ENCODE data around the gene CDK6.

Gene CDK6

DNA sequence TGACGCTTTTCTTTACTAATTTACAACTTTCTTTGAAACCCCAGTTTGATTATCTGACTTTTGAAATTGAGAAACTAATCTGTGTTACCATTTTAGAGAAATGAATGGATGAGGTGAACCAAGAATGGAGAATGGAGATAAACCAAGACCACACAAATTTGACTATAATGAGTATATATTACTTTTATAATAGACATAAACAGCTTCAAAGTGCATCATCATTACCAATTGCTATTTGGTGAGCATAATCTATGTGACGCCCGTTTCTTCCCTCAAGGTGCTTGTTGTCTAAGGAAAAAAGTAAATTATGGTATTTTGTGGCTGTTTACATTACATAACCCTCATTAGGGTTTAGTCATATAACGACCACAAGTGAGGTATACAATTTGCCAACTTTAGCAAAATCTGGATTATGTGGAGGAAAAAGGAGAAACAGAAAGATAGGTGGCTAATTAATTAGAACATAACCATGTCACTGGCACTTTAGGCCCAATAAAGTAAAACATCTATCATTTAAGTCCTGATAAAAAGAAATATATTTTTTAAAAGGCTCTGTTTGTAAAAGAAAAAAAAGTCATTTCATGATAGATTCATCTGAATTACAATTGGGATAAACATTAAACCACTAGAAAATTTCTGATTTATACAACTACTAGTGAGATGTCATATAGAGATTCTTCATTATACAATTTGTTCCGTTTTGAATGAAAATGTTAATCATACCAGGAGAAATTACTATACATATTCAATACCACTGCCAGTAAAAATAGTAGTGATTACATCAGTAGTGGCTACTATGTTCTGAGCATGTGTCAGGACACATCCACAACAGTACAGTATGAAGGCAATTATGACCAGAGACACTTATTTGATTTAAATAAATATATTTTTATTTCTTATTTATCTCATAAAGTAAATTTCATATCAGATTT lies 128.0 kb downstream of the CDK6 start:
- DNase-seq (ENCODE audit: low read depth, low spot score): no peak

DNA sequence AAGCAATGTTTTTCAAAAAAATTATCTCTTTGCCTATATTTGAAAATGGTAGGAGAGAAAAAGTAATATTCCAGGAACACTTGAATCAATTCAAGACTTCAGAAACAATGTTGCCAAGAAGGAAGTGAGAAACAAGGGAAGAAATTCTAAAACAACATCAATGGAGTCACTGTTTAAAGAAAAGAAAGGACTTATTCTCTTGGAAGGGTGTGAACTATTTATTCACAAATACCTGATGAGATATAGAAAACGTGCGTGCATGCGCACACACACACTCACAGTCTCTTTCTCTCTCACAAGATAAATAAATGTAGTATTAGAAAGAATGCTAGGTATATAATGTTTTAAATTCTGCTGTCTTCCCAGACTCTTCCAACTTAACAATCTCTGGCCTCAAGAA lies 128.9 kb downstream of the CDK6 start:
- DNase-seq (ENCODE audit: low read depth, low spot score): no peak

DNA sequence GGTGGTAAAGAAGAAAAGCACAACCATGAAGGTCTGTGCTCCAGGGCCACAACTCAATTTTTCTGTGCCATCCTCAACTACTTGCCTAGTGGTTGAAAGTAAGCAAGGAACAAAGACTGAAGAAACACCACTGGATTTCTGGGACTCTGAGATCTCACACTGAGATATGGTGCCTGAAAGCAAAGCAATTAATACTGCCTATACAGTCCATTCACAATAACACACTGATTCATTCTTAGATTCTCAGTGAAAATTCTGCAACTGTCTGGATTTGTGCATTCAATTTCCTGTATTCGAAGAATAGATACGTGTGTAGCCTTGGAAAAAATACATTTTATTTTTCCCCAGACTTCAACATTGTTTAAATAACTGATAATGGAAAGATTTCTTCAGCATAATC lies 129.8 kb downstream of the CDK6 start:
- no peak for DNase-seq (ENCODE audit: low read depth, low spot score)

DNA sequence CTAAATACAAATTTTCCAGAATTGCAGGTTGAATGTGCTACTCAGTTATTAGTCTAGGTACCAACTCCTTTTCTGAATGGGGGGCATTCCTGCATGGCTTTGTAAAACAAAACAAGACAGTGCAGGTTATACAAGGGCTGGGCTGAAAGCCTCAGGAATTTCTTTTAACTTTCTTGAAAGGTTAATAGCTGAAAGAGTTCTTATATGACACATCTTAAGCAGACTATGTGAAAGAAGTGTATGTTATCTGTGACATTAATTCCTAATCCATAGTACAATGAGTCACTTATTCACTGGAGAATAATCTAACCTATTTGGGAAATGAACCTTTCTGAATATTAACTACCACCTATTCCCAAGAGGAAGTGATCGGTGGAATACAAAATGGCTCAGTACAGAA lies 130.5 kb downstream of the CDK6 start:
- no peak for DNase-seq (ENCODE audit: low read depth, low spot score)

GRCh38 chr7:92704858-92705257 lies 131.5 kb downstream of the CDK6 start:
- DNase-seq (ENCODE audit: low read depth, low spot score): no peak

GRCh38 chr7:92702535-92702934 lies 133.8 kb downstream of the CDK6 start:
- DNase-seq (ENCODE audit: low read depth, low spot score): no peak

GRCh38 chr7:92699966-92700514 lies 136.3 kb downstream of the CDK6 start:
- no peak for DNase-seq (ENCODE audit: low read depth, low spot score)

DNA sequence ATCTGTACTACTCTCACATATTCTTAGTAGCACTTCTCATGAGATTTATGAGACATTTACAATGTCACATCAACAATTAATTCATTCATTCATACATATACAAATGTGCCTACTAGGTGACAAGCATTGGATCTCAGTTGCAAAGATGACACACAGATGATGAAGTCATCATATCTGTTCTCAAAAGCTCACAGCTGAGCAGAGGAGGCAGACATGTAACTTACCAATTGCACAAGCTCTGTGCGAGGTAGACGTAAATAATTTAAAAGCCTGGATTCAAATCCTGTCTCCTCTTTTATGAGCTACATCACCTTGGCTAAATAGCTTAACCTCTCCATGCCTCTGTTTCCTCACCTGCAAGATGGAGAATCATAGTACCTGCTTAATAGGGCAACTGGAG lies 136.8 kb downstream of the CDK6 start:
- no peak for DNase-seq (ENCODE audit: low read depth, low spot score)

DNA sequence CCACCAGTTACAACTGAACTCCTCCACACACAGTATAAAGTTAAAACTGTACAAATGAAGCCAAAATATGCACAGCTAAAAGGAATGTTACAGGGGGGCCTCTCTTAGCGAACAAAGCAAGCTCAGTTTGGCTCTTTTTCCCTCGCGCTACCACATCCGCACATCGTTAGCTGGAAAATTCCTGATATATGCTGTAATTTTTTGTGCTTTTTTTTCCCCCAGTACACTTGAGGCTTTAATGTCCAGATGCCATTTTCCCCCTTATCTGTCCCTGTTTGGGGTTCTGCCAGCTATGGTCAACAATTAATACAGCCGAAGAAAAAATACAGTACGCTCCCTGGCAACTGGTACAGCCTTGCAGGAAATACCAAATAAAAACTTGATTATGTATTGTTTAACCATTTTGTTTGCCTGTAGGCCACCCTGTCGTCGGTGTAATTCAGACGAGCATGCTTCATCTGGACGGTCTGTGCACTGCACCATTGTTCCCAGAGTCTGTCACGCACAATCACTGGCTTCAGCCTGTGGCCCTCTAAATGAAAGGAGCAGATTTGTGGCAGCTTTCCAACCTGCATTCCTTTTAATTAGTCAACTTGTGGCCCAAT lies 138.0 kb downstream of the CDK6 start:
- DNase-seq (ENCODE audit: low read depth, low spot score): no peak

GRCh38 chr7:92697414-92697813 lies 139.0 kb downstream of the CDK6 start:
- no peak for DNase-seq (ENCODE audit: low read depth, low spot score)

DNA sequence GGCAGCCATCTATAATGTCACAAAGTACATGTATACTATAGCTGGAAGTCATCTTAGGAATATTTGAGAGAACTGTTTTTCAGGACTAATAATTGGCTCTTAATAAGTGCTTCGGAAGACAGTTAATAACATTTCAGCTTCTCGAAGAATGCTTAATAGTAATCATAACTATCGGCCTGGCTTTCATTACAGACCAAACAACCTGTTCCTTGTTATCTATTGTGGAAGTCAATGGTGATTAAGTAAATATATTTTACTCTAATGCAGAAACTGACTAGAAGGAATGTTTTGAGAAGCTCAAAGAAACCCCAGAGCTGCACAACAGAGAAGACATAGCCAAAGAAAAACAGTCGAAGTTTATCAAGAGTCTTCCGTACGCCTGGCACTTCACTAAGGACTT lies 139.4 kb downstream of the CDK6 start:
- DNase-seq (ENCODE audit: low read depth, low spot score): no peak

GRCh38 chr7:92696584-92696983 lies 139.8 kb downstream of the CDK6 start:
- DNase-seq (ENCODE audit: low read depth, low spot score): no peak

DNA sequence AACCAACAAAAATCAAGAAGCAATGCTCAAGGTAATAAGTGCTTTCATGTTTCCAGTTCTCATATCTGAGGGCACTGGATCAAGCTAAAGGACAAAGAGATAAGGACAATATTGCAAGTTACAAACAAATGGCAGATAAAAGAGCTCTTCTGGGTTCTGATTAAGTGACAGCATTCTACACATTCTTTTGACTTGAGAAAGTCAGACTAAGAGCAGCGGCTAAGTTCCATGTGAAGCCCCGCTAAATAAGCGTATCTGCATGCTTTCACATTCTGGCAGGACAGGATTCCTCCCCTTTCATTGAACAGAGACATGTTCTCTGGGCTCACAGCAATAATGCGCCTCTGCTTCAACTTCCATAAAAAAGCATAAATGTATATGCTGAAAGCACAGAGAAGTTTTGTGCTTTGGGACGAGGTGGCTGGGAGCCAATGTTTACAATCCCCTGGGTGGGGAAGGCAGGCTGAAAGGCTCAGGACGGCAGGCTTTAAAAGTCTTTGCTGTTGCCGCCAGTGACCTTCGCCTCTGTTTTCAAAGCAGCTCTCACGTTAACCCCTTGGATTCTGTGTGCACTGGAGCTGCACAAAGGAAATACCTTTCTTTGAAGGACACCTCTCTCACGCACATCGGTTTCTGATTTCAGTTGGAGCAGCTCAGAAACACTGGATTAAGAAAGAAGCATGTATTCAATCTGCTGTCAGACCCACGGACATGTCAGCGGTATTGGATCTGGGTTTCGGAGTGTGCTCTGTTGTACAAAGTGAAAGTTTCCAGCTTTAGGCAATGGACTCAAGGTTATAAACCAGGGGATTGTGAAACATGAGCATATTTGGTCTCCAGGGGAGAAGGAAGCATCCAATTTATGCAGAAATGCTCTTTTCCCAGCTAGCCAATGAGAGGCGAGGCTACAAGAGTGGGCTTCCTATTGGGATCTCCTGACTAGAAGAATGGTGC lies 140.8 kb downstream of the CDK6 start:
- peak; percentile 89 for DNase-seq (ENCODE audit: low read depth, low spot score)

DNA sequence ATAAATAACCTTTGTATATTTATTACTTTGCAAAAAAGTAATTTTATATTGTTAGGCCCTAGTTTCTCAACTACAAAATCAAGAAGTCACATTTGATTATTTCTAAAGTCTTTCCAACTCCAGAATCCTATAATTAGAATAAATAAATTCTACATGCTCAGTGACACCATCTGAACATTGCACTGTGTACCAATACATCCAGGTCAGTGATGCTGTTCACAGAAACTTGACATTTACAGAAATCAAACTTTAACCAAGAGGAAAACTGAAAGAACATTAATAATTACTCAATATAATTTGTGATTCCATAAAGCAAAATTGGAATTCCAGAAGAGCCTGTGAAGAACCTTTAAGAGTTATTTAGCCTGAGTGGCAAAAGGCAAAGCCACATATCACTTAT lies 142.2 kb downstream of the CDK6 start:
- no peak for DNase-seq (ENCODE audit: low read depth, low spot score)

GRCh38 chr7:92693519-92693918 lies 142.9 kb downstream of the CDK6 start:
- no peak for DNase-seq (ENCODE audit: low read depth, low spot score)

DNA sequence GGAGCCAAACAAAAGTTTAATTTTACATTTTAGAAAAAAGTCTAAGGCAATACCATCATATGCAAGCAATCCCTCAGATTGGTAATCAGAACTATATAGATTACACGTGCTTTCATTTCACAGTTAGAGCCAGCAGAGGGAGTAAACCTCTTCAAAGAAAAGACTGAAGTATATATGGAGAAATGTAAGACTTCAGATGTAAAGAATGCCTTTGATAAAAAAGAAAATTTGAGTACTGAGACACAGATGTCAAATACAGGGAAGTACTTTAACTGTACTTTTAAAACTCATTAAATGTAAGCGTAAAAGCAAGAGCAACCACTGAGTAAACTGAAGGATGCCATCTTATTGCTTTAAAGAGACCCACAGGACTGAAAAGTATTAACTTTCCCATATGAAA lies 144.8 kb downstream of the CDK6 start:
- DNase-seq (ENCODE audit: low read depth, low spot score): no peak

DNA sequence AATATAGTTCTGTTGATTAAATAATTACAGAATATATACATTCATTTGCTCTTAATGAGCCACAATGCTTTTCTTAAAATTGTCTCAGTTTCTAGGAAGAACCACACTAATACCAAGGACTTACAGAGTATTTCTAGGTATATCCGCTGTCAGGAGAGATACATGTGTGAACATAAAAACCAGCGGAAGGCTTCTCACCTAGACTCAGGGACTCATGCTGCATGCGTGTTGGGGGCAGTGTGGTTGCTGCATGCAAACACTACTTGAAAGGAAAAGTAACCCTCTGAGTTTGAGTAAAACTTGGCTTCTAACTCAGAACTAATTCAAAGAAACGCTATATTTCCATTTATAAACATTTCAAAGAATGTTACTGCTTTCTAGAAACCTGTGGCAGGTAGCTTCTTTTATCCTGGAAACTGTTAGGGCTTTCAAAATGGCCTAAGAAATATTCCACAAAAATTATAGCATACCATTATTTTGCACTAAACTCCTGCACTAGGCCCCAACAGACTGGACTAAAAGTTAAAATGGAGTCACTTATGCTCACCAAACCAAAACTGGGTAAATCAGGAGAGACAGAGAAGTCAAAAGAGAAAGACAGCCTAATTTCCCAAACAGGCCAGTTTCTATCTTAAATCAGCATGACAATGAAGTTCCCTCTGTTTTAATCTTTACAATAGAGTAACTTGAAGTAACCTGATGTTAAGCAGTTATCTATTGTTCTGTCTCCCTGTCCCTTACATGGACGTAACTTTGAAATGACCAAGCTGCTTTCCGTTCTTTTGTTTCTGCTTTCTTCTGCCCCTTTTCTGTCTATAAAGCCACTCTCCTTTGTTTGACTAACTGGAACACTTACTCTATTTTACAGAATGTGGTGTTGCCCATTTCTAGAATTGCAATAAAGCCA lies 151.0 kb downstream of the CDK6 start:
- peak; percentile 12 for DNase-seq (ENCODE audit: low read depth, low spot score)

DNA sequence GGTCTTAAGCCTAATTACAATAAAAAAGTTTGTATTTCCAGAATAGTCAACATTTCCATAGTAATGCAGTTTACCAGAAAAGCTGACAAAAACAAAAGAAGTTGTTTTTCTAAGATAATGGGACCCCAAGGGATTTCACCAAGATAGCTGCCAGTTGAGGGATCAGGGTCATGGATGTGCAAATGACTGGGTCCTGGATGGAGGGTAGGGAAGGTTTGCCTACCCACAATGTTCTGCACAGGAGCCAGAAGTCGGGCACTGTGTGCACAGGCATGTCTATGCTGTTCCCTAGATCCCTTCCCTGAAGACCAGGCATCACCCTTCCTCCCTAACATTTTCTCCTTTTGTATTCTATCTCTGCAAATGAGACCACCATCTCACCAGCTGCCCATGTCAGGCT lies 152.1 kb downstream of the CDK6 start:
- no peak for DNase-seq (ENCODE audit: low read depth, low spot score)

DNA sequence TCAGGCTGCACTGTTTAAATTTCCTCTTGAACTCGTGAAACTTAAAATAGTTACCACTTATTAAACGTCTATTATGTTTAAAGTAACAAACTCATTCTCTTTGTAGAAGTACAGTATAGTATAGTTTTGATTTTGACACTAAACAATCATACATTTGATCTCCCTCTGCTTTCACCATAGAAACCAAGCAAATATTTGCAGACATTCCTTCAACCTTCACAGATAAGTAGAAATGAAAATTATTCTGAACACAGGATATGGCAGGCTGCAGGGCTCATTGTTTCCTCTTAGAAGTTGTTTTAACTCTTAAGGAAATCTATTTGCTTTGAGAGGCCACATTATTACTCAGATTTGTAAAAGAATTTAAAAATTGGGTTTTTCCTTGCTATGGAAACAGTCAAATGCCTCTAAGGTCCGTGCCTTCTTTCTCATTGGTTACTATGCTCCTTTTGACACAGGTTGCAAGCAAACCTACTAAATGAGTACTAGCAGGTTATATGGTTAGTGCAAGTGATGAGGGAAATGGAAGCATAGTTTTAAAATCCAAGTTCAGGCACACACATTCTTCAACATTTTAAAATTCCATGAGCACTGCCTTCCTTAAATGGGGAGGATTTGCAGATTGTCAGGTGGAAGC lies 153.4 kb downstream of the CDK6 start:
- no peak for DNase-seq (ENCODE audit: low read depth, low spot score)

- no peak for DNase-seq (ENCODE audit: low read depth, low spot score)
Measured at GRCh38 chr7:92682330-92682729, 154.0 kb downstream of the CDK6 start.
